GM23338 (cell line): ENCODE data around the gene NDC1. TPM values are rescaled to one million over a fixed set of nuclear protein-coding genes. Genes with fewer than 3 reads are reported as not detected.

Experiments
- ATAC-seq: fragments of 200-7000 bp; cut with Tn5 transposase; 3 replicates; pipeline ENCODE4 v1.9.1; 2020
- DNase-seq: peaks from one replicate; pipeline ENCODE4 v3.0.0-alpha.2; 2015; ENCODE audit warnings: low spot score
- H2AFZ ChIP-seq: fragments of 200-600 bp; sonication (generic); 2 replicates; pipeline ENCODE4 v1.8.0; 2016; ENCODE audit warnings: antibody characterized with exemption, mild to moderate bottlenecking, moderate library complexity
- H3F3A ChIP-seq: fragments of 200-600 bp; sonication (generic); replicated peaks from 2 replicates; pipeline ENCODE4 v1.8.0; 2017; ENCODE audit warnings: antibody characterized with exemption, mixed run types, low read depth
- H3K27ac ChIP-seq: fragments of 200-600 bp; sonication (generic); 2 replicates; pipeline ENCODE4 v1.6.1; 2016; ENCODE audit warnings: low read depth
- H3K27me3 ChIP-seq: fragments of 200-600 bp; sonication (generic); 2 replicates; pipeline ENCODE4 v1.8.0; 2016; ENCODE audit warnings: mild to moderate bottlenecking, mixed run types, moderate library complexity; ENCODE audit not compliant: insufficient read depth
- H3K36me3 ChIP-seq: fragments of 200-600 bp; sonication (generic); 2 replicates; pipeline ENCODE4 v1.8.0; 2016; ENCODE audit warnings: mild to moderate bottlenecking; ENCODE audit not compliant: insufficient read depth
- H3K4me1 ChIP-seq: fragments of 200-600 bp; sonication (generic); 2 replicates; pipeline ENCODE4 v1.8.0; 2016; ENCODE audit warnings: mild to moderate bottlenecking, moderate library complexity; ENCODE audit not compliant: insufficient read depth
- H3K4me2 ChIP-seq: fragments of 200-600 bp; sonication (generic); 2 replicates; pipeline ENCODE4 v1.7.1; 2017; ENCODE audit warnings: mixed run types
- H3K4me3 ChIP-seq: fragments of 200-600 bp; sonication (generic); 2 replicates; pipeline ENCODE4 v1.6.1; 2016; ENCODE audit warnings: mixed run types
- H3K79me2 ChIP-seq: fragments of 200-600 bp; sonication (generic); replicated peaks from 2 replicates; pipeline ENCODE4 v1.8.0; 2017; ENCODE audit warnings: mild to moderate bottlenecking; ENCODE audit not compliant: insufficient read depth
- H3K9me2 ChIP-seq: fragments of 200-600 bp; sonication (generic); 2 replicates; pipeline ENCODE4 v1.8.0; 2017; ENCODE audit not compliant: insufficient read depth
- H4K20me1 ChIP-seq: fragments of 200-600 bp; sonication (generic); replicated peaks from 2 replicates; pipeline ENCODE4 v1.8.0; 2017; ENCODE audit warnings: mild to moderate bottlenecking; ENCODE audit not compliant: insufficient read depth
- H3K27ac Mint-ChIP-seq: 2 replicates; pipeline ENCODE4 v1.8.0; 2020; ENCODE audit warnings: inconsistent platforms, mild to moderate bottlenecking, moderate library complexity, mixed read lengths
- H3K27me3 Mint-ChIP-seq: 3 replicates; pipeline ENCODE4 v1.8.0; 2022; ENCODE audit warnings: low read depth, mild to moderate bottlenecking, moderate library complexity, mixed read lengths, inconsistent platforms; ENCODE audit not compliant: insufficient read depth, poor library complexity
- H3K36me3 Mint-ChIP-seq: 3 replicates; pipeline ENCODE4 v1.8.0; 2021; ENCODE audit warnings: low read depth, mild to moderate bottlenecking, inconsistent platforms, moderate library complexity, mixed read lengths
- H3K4me1 Mint-ChIP-seq: 3 replicates; pipeline ENCODE4 v1.8.0; 2020; ENCODE audit warnings: mild to moderate bottlenecking, inconsistent platforms, mixed read lengths
- H3K4me3 Mint-ChIP-seq: 3 replicates; pipeline ENCODE4 v1.8.0; 2021; ENCODE audit warnings: moderate library complexity, mild to moderate bottlenecking, inconsistent platforms, mixed read lengths
- H3K9me3 Mint-ChIP-seq: 3 replicates; pipeline ENCODE4 v1.8.0; 2020; ENCODE audit warnings: moderate library complexity, mild to moderate bottlenecking, inconsistent platforms, mixed read lengths
- CREB1 ChIP-seq: fragments of 250-450 bp; sonication (Bioruptor Pico); IDR thresholded peaks from 2 replicates; pipeline ENCODE4 v1.5.0; 2020; ENCODE audit warnings: low read depth, mild to moderate bottlenecking, moderate library complexity
- EZH2 ChIP-seq: fragments of 200-600 bp; sonication (generic); IDR thresholded peaks from one replicate; pipeline ENCODE4 v1.8.0; 2017; ENCODE audit warnings: antibody characterized with exemption, mild to moderate bottlenecking, low read depth; ENCODE audit not compliant: unreplicated experiment
- EZH2phosphoT487 ChIP-seq: fragments of 200-600 bp; sonication (generic); IDR thresholded peaks from one replicate; pipeline ENCODE4 v1.8.1; 2018; ENCODE audit warnings: antibody characterized with exemption; ENCODE audit not compliant: unreplicated experiment
- JUNB ChIP-seq: IDR thresholded peaks from one replicate; pipeline ENCODE4 v1.6.1; 2016; ENCODE audit warnings: antibody characterized with exemption; ENCODE audit not compliant: unreplicated experiment
- NANOG ChIP-seq: IDR thresholded peaks from 2 replicates; pipeline ENCODE4 v1.6.1; 2016; ENCODE audit warnings: antibody characterized with exemption, borderline replicate concordance
- REST ChIP-seq: IDR thresholded peaks from one replicate; pipeline ENCODE4 v1.6.1; 2018; ENCODE audit warnings: antibody characterized with exemption; ENCODE audit not compliant: unreplicated experiment
- STAT1 ChIP-seq: IDR thresholded peaks from one replicate; pipeline ENCODE4 v1.6.1; 2016; ENCODE audit warnings: antibody characterized with exemption; ENCODE audit not compliant: unreplicated experiment
- ZNF331 ChIP-seq: fragments of 250-450 bp; sonication (Bioruptor Pico); IDR thresholded peaks from 2 replicates; pipeline ENCODE4 v1.5.0; 2020; ENCODE audit warnings: low read depth, mild to moderate bottlenecking, moderate library complexity
- polyA plus RNA-seq: library from polyadenylated mRNA; unstranded; fragments of >200 nt; fragmentation: Nextera tagmentation; extraction: Ambion mirVana; gene quantifications from 2 replicates; pipeline ENCODE4 v1.2.1, GENCODE V29; 2016
- total RNA-seq: library from RNA; depleted of rRNA; stranded (reverse); fragments of >200 nt; shearing (Covaris generic); gene quantifications from 2 replicates; pipeline ENCODE4 v1.2.3, GENCODE V29; 2014
- TF ChIP-seq, protein P1 (sequence below), 2 experiments: fragments of 200-600 bp in 1 of 2; sonication (generic) in 1 of 2; conservative IDR thresholded peaks; 2 replicates each; pipeline versions ENCODE4 v1.5.1 to v1.6.1; 2016 to 2017; ENCODE audit warnings: antibody characterized with exemption in 2 of 2, low read depth in 2 of 2, mild to moderate bottlenecking in 2 of 2, moderate library complexity in 1 of 2
- TF ChIP-seq, protein P2 (sequence below): fragments of 250-450 bp; sonication (Bioruptor Pico); IDR thresholded peaks from 2 replicates; pipeline ENCODE4 v1.5.0; 2020; ENCODE audit warnings: mild to moderate bottlenecking, moderate library complexity

Gene NDC1
- total and polyA plus RNA-seq, 2 experiments from 2014 or later: 19.8 to 100 TPM

DNA sequence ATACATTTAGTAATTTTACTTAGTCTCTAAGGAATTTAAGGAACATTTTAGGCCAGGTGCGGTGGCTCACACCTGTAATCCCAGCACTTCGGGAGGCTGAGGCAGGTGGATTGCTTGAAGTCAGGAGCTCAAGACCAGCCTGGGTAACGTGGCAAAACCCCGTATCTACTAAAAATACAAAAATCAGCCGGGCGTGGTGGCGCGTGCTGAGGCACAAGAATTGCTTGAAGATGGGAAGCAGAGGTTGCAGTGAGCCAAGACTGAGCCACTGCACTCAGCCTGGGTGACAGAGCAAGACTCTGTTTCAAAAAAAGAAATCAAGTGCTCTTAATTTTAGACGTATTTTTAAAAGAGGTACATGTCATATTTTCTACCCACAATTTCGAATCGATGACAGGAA is 3.3 kb downstream of the NDC1 start:
- no peak overlapping the region for H3K4me3 ChIP-seq
- H2AFZ ChIP-seq: no peak overlapping the region
- DNase-seq (no peak), ATAC-seq (no peak)
- TF ChIP-seq EZH2 (no peak), REST (no peak), EZH2phosphoT487 (no peak), ZNF331 (CRISPR knock-in tag) (no peak), NANOG (no peak)
- Mint-ChIP-seq H3K27me3 (no peaks in the 10 kb centered on the region), H3K27ac (no peak overlapping the region), H3K9me3 (no peaks in the 10 kb centered on the region), H3K4me1 (peaks cover 9% of the 10 kb centered on the region), H3K4me3 (no peak overlapping the region), H3K36me3 (peaks cover 43% of the 10 kb centered on the region)
- H3K36me3 ChIP-seq: no peaks in the 10 kb centered on the region
- no peak overlapping the region for H3K4me2 ChIP-seq
- 0 out of 2 replicates have a peak, but pooled peaks cover 6% of the 10 kb centered on the region for H3K4me1 ChIP-seq
- peaks cover 64% of the 10 kb centered on the region for H3K79me2 ChIP-seq
- no peak overlapping the region for H3K27ac ChIP-seq
- peaks cover 25% of the 10 kb centered on the region for H4K20me1 ChIP-seq
- no peaks in the 10 kb centered on the region for H3F3A ChIP-seq
- H3K27me3 ChIP-seq: no peaks in the 10 kb centered on the region
- H3K9me2 ChIP-seq: no peaks in the 10 kb centered on the region

DNA sequence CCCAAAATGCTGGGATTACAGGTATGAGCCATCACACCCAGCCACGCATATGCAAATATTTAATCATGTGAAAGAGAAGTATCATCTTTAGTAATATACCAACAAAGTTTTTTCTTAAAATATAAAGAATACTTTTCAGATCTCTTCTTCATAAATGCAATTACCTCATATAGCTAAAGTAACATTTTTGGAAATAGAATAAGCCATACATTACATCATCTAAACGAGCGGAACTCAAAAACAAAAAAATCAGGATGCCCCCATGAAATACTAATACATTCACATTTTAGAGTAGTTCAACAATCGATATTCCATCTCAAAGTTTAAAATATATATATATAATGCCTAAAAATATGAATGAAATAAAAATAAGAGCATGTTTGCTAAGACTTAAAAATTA is 4.7 kb downstream of the NDC1 start:
- Mint-ChIP-seq H3K4me1 (peaks cover 9% of the 10 kb centered on the region), H3K27ac (no peak overlapping the region), H3K9me3 (no peaks in the 10 kb centered on the region), H3K36me3 (peaks cover 49% of the 10 kb centered on the region; the same call in 2 of the 3 replicates), H3K27me3 (no peaks in the 10 kb centered on the region), H3K4me3 (no peak overlapping the region)
- no peak overlapping the region for H2AFZ ChIP-seq
- H4K20me1 ChIP-seq: peaks cover 25% of the 10 kb centered on the region
- no peak overlapping the region for H3K27ac ChIP-seq
- H3K4me2 ChIP-seq: no peak overlapping the region
- H3K36me3 ChIP-seq: no peaks in the 10 kb centered on the region
- no peaks in the 10 kb centered on the region for H3F3A ChIP-seq
- ATAC-seq (no peak), DNase-seq (no peak)
- no peaks in the 10 kb centered on the region for H3K27me3 ChIP-seq
- H3K4me3 ChIP-seq: no peak overlapping the region
- H3K9me2 ChIP-seq: no peaks in the 10 kb centered on the region
- peaks cover 64% of the 10 kb centered on the region for H3K79me2 ChIP-seq
- H3K4me1 ChIP-seq: 0 out of 2 replicates have a peak, but pooled peaks cover 6% of the 10 kb centered on the region
- TF ChIP-seq, protein P1, sequence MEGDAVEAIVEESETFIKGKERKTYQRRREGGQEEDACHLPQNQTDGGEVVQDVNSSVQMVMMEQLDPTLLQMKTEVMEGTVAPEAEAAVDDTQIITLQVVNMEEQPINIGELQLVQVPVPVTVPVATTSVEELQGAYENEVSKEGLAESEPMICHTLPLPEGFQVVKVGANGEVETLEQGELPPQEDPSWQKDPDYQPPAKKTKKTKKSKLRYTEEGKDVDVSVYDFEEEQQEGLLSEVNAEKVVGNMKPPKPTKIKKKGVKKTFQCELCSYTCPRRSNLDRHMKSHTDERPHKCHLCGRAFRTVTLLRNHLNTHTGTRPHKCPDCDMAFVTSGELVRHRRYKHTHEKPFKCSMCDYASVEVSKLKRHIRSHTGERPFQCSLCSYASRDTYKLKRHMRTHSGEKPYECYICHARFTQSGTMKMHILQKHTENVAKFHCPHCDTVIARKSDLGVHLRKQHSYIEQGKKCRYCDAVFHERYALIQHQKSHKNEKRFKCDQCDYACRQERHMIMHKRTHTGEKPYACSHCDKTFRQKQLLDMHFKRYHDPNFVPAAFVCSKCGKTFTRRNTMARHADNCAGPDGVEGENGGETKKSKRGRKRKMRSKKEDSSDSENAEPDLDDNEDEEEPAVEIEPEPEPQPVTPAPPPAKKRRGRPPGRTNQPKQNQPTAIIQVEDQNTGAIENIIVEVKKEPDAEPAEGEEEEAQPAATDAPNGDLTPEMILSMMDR (conservative IDR thresholded peaks at IDR 0.05; ENCODE audit: low read depth in 2 of 2): no peak
- TF ChIP-seq STAT1: no peak
- no peak for TF ChIP-seq CREB1 (CRISPR knock-in tag)
- TF ChIP-seq, protein P2, sequence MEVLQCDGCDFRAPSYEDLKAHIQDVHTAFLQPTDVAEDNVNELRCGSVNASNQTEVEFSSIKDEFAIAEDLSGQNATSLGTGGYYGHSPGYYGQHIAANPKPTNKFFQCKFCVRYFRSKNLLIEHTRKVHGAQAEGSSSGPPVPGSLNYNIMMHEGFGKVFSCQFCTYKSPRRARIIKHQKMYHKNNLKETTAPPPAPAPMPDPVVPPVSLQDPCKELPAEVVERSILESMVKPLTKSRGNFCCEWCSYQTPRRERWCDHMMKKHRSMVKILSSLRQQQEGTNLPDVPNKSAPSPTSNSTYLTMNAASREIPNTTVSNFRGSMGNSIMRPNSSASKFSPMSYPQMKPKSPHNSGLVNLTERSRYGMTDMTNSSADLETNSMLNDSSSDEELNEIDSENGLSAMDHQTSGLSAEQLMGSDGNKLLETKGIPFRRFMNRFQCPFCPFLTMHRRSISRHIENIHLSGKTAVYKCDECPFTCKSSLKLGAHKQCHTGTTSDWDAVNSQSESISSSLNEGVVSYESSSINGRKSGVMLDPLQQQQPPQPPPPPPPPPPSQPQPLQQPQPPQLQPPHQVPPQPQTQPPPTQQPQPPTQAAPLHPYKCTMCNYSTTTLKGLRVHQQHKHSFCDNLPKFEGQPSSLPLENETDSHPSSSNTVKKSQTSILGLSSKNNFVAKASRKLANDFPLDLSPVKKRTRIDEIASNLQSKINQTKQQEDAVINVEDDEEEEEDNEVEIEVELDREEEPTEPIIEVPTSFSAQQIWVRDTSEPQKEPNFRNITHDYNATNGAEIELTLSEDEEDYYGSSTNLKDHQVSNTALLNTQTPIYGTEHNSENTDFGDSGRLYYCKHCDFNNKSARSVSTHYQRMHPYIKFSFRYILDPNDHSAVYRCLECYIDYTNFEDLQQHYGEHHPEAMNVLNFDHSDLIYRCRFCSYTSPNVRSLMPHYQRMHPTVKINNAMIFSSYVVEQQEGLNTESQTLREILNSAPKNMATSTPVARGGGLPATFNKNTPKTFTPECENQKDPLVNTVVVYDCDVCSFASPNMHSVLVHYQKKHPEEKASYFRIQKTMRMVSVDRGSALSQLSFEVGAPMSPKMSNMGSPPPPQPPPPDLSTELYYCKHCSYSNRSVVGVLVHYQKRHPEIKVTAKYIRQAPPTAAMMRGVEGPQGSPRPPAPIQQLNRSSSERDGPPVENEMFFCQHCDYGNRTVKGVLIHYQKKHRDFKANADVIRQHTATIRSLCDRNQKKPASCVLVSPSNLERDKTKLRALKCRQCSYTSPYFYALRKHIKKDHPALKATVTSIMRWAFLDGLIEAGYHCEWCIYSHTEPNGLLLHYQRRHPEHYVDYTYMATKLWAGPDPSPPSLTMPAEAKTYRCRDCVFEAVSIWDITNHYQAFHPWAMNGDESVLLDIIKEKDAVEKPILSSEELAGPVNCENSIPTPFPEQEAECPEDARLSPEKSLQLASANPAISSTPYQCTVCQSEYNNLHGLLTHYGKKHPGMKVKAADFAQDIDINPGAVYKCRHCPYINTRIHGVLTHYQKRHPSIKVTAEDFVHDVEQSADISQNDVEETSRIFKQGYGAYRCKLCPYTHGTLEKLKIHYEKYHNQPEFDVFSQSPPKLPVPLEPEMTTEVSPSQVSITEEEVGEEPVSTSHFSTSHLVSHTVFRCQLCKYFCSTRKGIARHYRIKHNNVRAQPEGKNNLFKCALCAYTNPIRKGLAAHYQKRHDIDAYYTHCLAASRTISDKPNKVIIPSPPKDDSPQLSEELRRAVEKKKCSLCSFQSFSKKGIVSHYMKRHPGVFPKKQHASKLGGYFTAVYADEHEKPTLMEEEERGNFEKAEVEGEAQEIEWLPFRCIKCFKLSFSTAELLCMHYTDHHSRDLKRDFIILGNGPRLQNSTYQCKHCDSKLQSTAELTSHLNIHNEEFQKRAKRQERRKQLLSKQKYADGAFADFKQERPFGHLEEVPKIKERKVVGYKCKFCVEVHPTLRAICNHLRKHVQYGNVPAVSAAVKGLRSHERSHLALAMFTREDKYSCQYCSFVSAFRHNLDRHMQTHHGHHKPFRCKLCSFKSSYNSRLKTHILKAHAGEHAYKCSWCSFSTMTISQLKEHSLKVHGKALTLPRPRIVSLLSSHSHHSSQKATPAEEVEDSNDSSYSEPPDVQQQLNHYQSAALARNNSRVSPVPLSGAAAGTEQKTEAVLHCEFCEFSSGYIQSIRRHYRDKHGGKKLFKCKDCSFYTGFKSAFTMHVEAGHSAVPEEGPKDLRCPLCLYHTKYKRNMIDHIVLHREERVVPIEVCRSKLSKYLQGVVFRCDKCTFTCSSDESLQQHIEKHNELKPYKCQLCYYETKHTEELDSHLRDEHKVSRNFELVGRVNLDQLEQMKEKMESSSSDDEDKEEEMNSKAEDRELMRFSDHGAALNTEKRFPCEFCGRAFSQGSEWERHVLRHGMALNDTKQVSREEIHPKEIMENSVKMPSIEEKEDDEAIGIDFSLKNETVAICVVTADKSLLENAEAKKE (CRISPR knock-in tag): no peak
- TF ChIP-seq JUNB: no peak
